C4-2B (cell line): ENCODE data around the gene WNT2B.
"Not testable (repeated sequence)": the region's sequence is repeated elsewhere in the genome, so short reads cannot be mapped to it uniquely, and the experiment has no call there.

ENCODE experiments used
- CTCF ChIP-seq: fragments of 450-650 bp; conservative IDR thresholded peaks from 2 replicates; pipeline ENCODE4 v1.5.1; 2017; ENCODE audit warnings: mild to moderate bottlenecking
- ZFX ChIP-seq: fragments of 450-650 bp; IDR thresholded peaks from 2 replicates; pipeline ENCODE4 v1.6.1; 2017

- not testable (repeated sequence) for TF ChIP-seq CTCF, ZFX
Observed at GRCh38 chr1:112486063-112486462, 22.7 kb upstream of the WNT2B start.
